Measurements from ENCODE around the gene SHC4.

SHC4 gene

GRCh38 chr15:48868536-48868935, 95.2 kb downstream of the SHC4 start:
- H3K79me2 ChIP-seq (ENCODE audit: control insufficient read depth, insufficient read depth, low read length, poor library complexity) = no peaks in the 10 kb centered on the region
- H3K4me2 ChIP-seq (ENCODE audit: low read length) = no peak overlapping the region
- no peaks in the 10 kb centered on the region for H3K36me3 ChIP-seq (ENCODE audit: control insufficient read depth in 1 of 2, insufficient read depth in 2 of 2, low read length in 2 of 2)
- WGBS (ENCODE audit: extremely low coverage, insufficient coverage, insufficient read length) = no CpG with 5 or more reads among the region's 2 CpGs
- H3K9me3 ChIP-seq (ENCODE audit: insufficient read depth, low read depth, low read length) = no peaks in the 10 kb centered on the region
- DNase-seq = peak in 1 of 2 donors; percentile 5
- no peaks in the 10 kb centered on the region for H3K79me1 ChIP-seq (ENCODE audit: low read length)
- no peak overlapping the region for H3K14ac ChIP-seq (ENCODE audit: low read length)
- H3K23ac ChIP-seq (ENCODE audit: low read length) = no peak overlapping the region
- H3K9ac ChIP-seq (ENCODE audit: low read length) = no peak overlapping the region
- H4K12ac ChIP-seq (ENCODE audit: low read depth, low read length) = no peak overlapping the region
- H4K91ac ChIP-seq (ENCODE audit: low read depth, low read length) = no peak overlapping the region
- no peak overlapping the region for H2BK120ac ChIP-seq (ENCODE audit: insufficient read depth, low read length, poor library complexity)
- no peak overlapping the region for H2AK5ac ChIP-seq (ENCODE audit: low read length)
- H3K4me1 ChIP-seq (ENCODE audit: control insufficient read depth in 1 of 2, insufficient read depth in 2 of 2, low read length in 2 of 2) = peaks cover 0 to 1% of the 10 kb centered on the region in 2 experiments
- no peak overlapping the region for H3K4me3 ChIP-seq (ENCODE audit: low read depth, low read length)
- no peak overlapping the region for H4K8ac ChIP-seq (ENCODE audit: low read depth, low read length)
- no peak overlapping the region for H2BK5ac ChIP-seq (ENCODE audit: low read depth, low read length, poor library complexity)
- H2AFZ ChIP-seq (ENCODE audit: insufficient read depth, low read length, poor library complexity) = no peak overlapping the region
- no peak overlapping the region for H2BK12ac ChIP-seq (ENCODE audit: low read length)
- H3K27ac ChIP-seq (ENCODE audit: low read depth, low read length) = no peak overlapping the region
- H3K18ac ChIP-seq (ENCODE audit: low read length) = no peak overlapping the region
- H3K27me3 ChIP-seq (ENCODE audit: insufficient read depth, low read length) = no peaks in the 10 kb centered on the region
- no peak overlapping the region for H3K4ac ChIP-seq (ENCODE audit: low read depth, low read length)

- H2BK120ac ChIP-seq (ENCODE audit: insufficient read depth, low read length, poor library complexity) = no peak overlapping the region
- no peaks in the 10 kb centered on the region for H3K79me1 ChIP-seq (ENCODE audit: low read length)
- no peaks in the 10 kb centered on the region for H3K27me3 ChIP-seq (ENCODE audit: insufficient read depth, low read length)
- no peak for DNase-seq
- H4K8ac ChIP-seq (ENCODE audit: low read depth, low read length) = no peak overlapping the region
- H3K36me3 ChIP-seq (ENCODE audit: control insufficient read depth in 1 of 2, insufficient read depth in 2 of 2, low read length in 2 of 2) = no peaks in the 10 kb centered on the region
- H3K4ac ChIP-seq (ENCODE audit: low read depth, low read length) = no peak overlapping the region
- no peak overlapping the region for H2BK5ac ChIP-seq (ENCODE audit: low read depth, low read length, poor library complexity)
- no peak overlapping the region for H4K12ac ChIP-seq (ENCODE audit: low read depth, low read length)
- H4K91ac ChIP-seq (ENCODE audit: low read depth, low read length) = no peak overlapping the region
- no peak overlapping the region for H3K18ac ChIP-seq (ENCODE audit: low read length)
- no peak overlapping the region for H2BK12ac ChIP-seq (ENCODE audit: low read length)
- H3K14ac ChIP-seq (ENCODE audit: low read length) = no peak overlapping the region
- no peak overlapping the region for H3K4me2 ChIP-seq (ENCODE audit: low read length)
- no peak overlapping the region for H2AK5ac ChIP-seq (ENCODE audit: low read length)
- no peak overlapping the region for H3K27ac ChIP-seq (ENCODE audit: low read depth, low read length)
- H3K9me3 ChIP-seq (ENCODE audit: insufficient read depth, low read depth, low read length) = no peaks in the 10 kb centered on the region
- H3K23ac ChIP-seq (ENCODE audit: low read length) = no peak overlapping the region
- H3K4me1 ChIP-seq (ENCODE audit: control insufficient read depth in 1 of 2, insufficient read depth in 2 of 2, low read length in 2 of 2) = peaks cover 0 to 1% of the 10 kb centered on the region in 2 experiments
- H3K4me3 ChIP-seq (ENCODE audit: low read depth, low read length) = no peak overlapping the region
- no peaks in the 10 kb centered on the region for H3K79me2 ChIP-seq (ENCODE audit: control insufficient read depth, insufficient read depth, low read length, poor library complexity)
- no peak overlapping the region for H3K9ac ChIP-seq (ENCODE audit: low read length)
- no peak overlapping the region for H2AFZ ChIP-seq (ENCODE audit: insufficient read depth, low read length, poor library complexity)
Observed at GRCh38 chr15:48868023-48868422, 95.7 kb downstream of the SHC4 start.

- peaks cover 0 to 1% of the 10 kb centered on the region in 2 experiments for H3K4me1 ChIP-seq (ENCODE audit: control insufficient read depth in 1 of 2, insufficient read depth in 2 of 2, low read length in 2 of 2)
- no peak overlapping the region for H3K14ac ChIP-seq (ENCODE audit: low read length)
- H3K4me3 ChIP-seq (ENCODE audit: low read depth, low read length) = no peak overlapping the region
- H3K79me2 ChIP-seq (ENCODE audit: control insufficient read depth, insufficient read depth, low read length, poor library complexity) = no peaks in the 10 kb centered on the region
- no peak overlapping the region for H3K27ac ChIP-seq (ENCODE audit: low read depth, low read length)
- no peak overlapping the region for H2AK5ac ChIP-seq (ENCODE audit: low read length)
- H2BK5ac ChIP-seq (ENCODE audit: low read depth, low read length, poor library complexity) = no peak overlapping the region
- H4K12ac ChIP-seq (ENCODE audit: low read depth, low read length) = no peak overlapping the region
- no peak overlapping the region for H3K23ac ChIP-seq (ENCODE audit: low read length)
- no peak overlapping the region for H3K4me2 ChIP-seq (ENCODE audit: low read length)
- H4K91ac ChIP-seq (ENCODE audit: low read depth, low read length) = no peak overlapping the region
- H3K9me3 ChIP-seq (ENCODE audit: insufficient read depth, low read depth, low read length) = no peaks in the 10 kb centered on the region
- no peak overlapping the region for H3K18ac ChIP-seq (ENCODE audit: low read length)
- no peak overlapping the region for H2AFZ ChIP-seq (ENCODE audit: insufficient read depth, low read length, poor library complexity)
- no peak overlapping the region for H2BK12ac ChIP-seq (ENCODE audit: low read length)
- no CpG with 5 or more reads among the region's 2 CpGs for WGBS (ENCODE audit: extremely low coverage, insufficient coverage, insufficient read length)
- H3K9ac ChIP-seq (ENCODE audit: low read length) = no peak overlapping the region
- DNase-seq = no peak
- H3K79me1 ChIP-seq (ENCODE audit: low read length) = no peaks in the 10 kb centered on the region
- H4K8ac ChIP-seq (ENCODE audit: low read depth, low read length) = no peak overlapping the region
- H3K4ac ChIP-seq (ENCODE audit: low read depth, low read length) = no peak overlapping the region
- no peak overlapping the region for H2BK120ac ChIP-seq (ENCODE audit: insufficient read depth, low read length, poor library complexity)
- no peaks in the 10 kb centered on the region for H3K36me3 ChIP-seq (ENCODE audit: control insufficient read depth in 1 of 2, insufficient read depth in 2 of 2, low read length in 2 of 2)
- H3K27me3 ChIP-seq (ENCODE audit: insufficient read depth, low read length) = no peaks in the 10 kb centered on the region
Observed at GRCh38 chr15:48866141-48866563, 97.6 kb downstream of the SHC4 start.

GRCh38 chr15:48865370-48866079, 98.2 kb downstream of the SHC4 start:
- no peak overlapping the region for H3K18ac ChIP-seq (ENCODE audit: low read length)
- no peak overlapping the region for H3K4me3 ChIP-seq (ENCODE audit: low read depth, low read length)
- no peak overlapping the region for H4K8ac ChIP-seq (ENCODE audit: low read depth, low read length)
- H3K27ac ChIP-seq (ENCODE audit: low read depth, low read length) = no peak overlapping the region
- no peak overlapping the region for H2BK5ac ChIP-seq (ENCODE audit: low read depth, low read length, poor library complexity)
- H3K9ac ChIP-seq (ENCODE audit: low read length) = no peak overlapping the region
- no peak overlapping the region for H3K23ac ChIP-seq (ENCODE audit: low read length)
- H3K4ac ChIP-seq (ENCODE audit: low read depth, low read length) = no peak overlapping the region
- H3K14ac ChIP-seq (ENCODE audit: low read length) = no peak overlapping the region
- no peak overlapping the region for H4K91ac ChIP-seq (ENCODE audit: low read depth, low read length)
- no peak overlapping the region for H2BK120ac ChIP-seq (ENCODE audit: insufficient read depth, low read length, poor library complexity)
- H2BK12ac ChIP-seq (ENCODE audit: low read length) = no peak overlapping the region
- H3K27me3 ChIP-seq (ENCODE audit: insufficient read depth, low read length) = no peaks in the 10 kb centered on the region
- H3K4me2 ChIP-seq (ENCODE audit: low read length) = no peak overlapping the region
- WGBS (ENCODE audit: extremely low coverage, insufficient coverage, insufficient read length) = no CpG with 5 or more reads among the region's 3 CpGs
- H2AK5ac ChIP-seq (ENCODE audit: low read length) = no peak overlapping the region
- no peaks in the 10 kb centered on the region for H3K36me3 ChIP-seq (ENCODE audit: control insufficient read depth in 1 of 2, insufficient read depth in 2 of 2, low read length in 2 of 2)
- no peak for DNase-seq
- no peaks in the 10 kb centered on the region for H3K9me3 ChIP-seq (ENCODE audit: insufficient read depth, low read depth, low read length)
- H3K79me1 ChIP-seq (ENCODE audit: low read length) = no peaks in the 10 kb centered on the region
- no peak overlapping the region for H2AFZ ChIP-seq (ENCODE audit: insufficient read depth, low read length, poor library complexity)
- H4K12ac ChIP-seq (ENCODE audit: low read depth, low read length) = no peak overlapping the region
- no peaks in the 10 kb centered on the region for H3K79me2 ChIP-seq (ENCODE audit: control insufficient read depth, insufficient read depth, low read length, poor library complexity)
- peaks cover 0 to 1% of the 10 kb centered on the region in 2 experiments for H3K4me1 ChIP-seq (ENCODE audit: control insufficient read depth in 1 of 2, insufficient read depth in 2 of 2, low read length in 2 of 2)
